ENCODE data around the gene CDKAL1.

Gene CDKAL1

GRCh38 chr6:20881365-20881764, 347.1 kb downstream of the CDKAL1 start:
- no peak for DNase-seq (ENCODE audit: low read depth)
- TF ChIP-seq, protein P1, sequence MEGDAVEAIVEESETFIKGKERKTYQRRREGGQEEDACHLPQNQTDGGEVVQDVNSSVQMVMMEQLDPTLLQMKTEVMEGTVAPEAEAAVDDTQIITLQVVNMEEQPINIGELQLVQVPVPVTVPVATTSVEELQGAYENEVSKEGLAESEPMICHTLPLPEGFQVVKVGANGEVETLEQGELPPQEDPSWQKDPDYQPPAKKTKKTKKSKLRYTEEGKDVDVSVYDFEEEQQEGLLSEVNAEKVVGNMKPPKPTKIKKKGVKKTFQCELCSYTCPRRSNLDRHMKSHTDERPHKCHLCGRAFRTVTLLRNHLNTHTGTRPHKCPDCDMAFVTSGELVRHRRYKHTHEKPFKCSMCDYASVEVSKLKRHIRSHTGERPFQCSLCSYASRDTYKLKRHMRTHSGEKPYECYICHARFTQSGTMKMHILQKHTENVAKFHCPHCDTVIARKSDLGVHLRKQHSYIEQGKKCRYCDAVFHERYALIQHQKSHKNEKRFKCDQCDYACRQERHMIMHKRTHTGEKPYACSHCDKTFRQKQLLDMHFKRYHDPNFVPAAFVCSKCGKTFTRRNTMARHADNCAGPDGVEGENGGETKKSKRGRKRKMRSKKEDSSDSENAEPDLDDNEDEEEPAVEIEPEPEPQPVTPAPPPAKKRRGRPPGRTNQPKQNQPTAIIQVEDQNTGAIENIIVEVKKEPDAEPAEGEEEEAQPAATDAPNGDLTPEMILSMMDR (IDR thresholded peaks at IDR 0.05; ENCODE audit: low read length, missing control alignments), result no peak
- H3K4me3 ChIP-seq (replicated peaks; ENCODE audit: low read depth, low read length), result no peak overlapping the region

DNA sequence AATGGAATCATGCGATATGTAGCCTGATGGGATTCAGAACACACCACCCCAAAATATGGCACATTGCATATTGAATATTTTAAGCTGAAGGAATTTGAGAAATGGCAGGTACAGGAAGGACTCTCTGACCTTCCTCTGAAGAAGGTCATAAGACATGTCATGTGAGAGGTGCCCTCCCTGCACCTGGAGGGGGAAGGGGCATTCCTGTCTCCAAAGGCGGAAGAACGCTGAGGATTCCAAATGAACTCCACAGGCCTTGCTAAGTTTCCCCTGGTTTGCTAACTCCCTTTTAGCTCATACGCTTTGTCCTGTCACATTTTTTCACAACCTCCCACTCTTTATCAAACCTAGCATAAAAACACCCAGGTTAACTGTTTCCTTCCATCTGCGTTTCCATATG, 347.8 kb downstream of the CDKAL1 start:
- no peak overlapping the region for H3K4me3 ChIP-seq (replicated peaks; ENCODE audit: low read depth, low read length)
- TF ChIP-seq, protein P1 (IDR thresholded peaks at IDR 0.05; ENCODE audit: low read length, missing control alignments), result no peak
- DNase-seq (ENCODE audit: low read depth), result no peak

GRCh38 chr6:20885076-20885475, 350.8 kb downstream of the CDKAL1 start:
- no peak for DNase-seq (ENCODE audit: low read depth)
- TF ChIP-seq, protein P1 (IDR thresholded peaks at IDR 0.05; ENCODE audit: low read length, missing control alignments), result no peak
- H3K4me3 ChIP-seq (replicated peaks; ENCODE audit: low read depth, low read length), result no peak overlapping the region

GRCh38 chr6:20891161-20891560, 356.9 kb downstream of the CDKAL1 start:
- TF ChIP-seq, protein P1 (IDR thresholded peaks at IDR 0.05; ENCODE audit: low read length, missing control alignments), result no peak
- no peak overlapping the region for H3K4me3 ChIP-seq (replicated peaks; ENCODE audit: low read depth, low read length)
- no peak for DNase-seq (ENCODE audit: low read depth)

DNA sequence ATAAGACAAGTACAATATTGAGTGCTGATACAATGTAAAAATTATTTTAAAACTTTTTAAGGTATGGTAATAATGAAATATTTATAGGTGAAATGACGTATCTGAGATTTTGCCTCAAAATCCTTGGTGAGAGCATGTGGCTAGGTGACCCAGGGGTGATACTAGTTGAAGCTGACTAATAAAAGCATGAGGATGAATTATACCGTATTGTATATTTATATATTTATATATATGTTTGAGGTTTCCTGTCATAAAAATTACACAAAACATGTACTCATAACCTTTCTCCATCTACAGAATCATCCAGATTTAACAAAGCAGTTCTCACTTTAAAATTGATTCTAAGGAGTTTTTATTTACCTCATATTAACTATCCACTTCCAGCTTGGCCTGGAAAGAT, 358.1 kb downstream of the CDKAL1 start:
- TF ChIP-seq, protein P1 (IDR thresholded peaks at IDR 0.05; ENCODE audit: low read length, missing control alignments), result no peak
- H3K4me3 ChIP-seq (replicated peaks; ENCODE audit: low read depth, low read length), result no peak overlapping the region
- DNase-seq (ENCODE audit: low read depth), result no peak

DNA sequence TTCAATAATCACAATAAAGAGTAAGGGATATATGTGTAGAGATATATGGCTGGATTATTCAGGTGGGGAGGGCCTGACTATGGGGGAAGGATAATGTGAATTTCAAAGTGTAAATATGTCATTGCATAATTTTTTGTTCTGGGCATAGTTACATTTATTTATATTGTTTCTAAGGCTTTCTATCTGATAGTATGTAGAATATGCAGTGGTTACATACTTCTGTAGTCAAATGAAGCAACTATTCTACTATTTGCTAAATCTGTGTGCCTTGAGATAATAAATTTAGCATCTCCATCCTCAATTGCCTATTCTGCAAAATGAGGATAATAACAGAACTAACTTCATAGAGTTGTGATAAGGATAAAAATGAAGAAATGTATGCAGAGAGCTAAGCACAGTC, 359.2 kb downstream of the CDKAL1 start:
- DNase-seq (ENCODE audit: low read depth), result no peak
- H3K4me3 ChIP-seq (replicated peaks; ENCODE audit: low read depth, low read length), result no peak overlapping the region
- TF ChIP-seq, protein P1 (IDR thresholded peaks at IDR 0.05; ENCODE audit: low read length, missing control alignments), result no peak

- no peak for DNase-seq (ENCODE audit: low read depth)
- H3K4me3 ChIP-seq (replicated peaks; ENCODE audit: low read depth, low read length), result no peak overlapping the region
- TF ChIP-seq, protein P1 (IDR thresholded peaks at IDR 0.05; ENCODE audit: low read length, missing control alignments), result no peak
Observed at GRCh38 chr6:20900389-20901160, 366.3 kb downstream of the CDKAL1 start.
